HUES48 (cell line): ENCODE data around the gene XYLT1.

Experiments used
- H3K27ac ChIP-seq: one replicate; pipeline ENCODE4 v1.7.0; 2013; ENCODE audit warnings: low read depth, low read length, inconsistent platforms
- H3K27me3 ChIP-seq: 2 replicates; pipeline ENCODE4 v1.6.1; 2013; ENCODE audit warnings: mild to moderate bottlenecking, low read length; ENCODE audit not compliant: control insufficient read depth, insufficient read depth
- H3K36me3 ChIP-seq: 2 replicates; pipeline ENCODE4 v1.6.1; 2013; ENCODE audit warnings: low read length; ENCODE audit not compliant: control insufficient read depth, insufficient read depth
- H3K4me1 ChIP-seq: 2 replicates; pipeline ENCODE4 v1.6.1; 2013; ENCODE audit warnings: mild to moderate bottlenecking, low read length; ENCODE audit not compliant: control insufficient read depth, insufficient read depth
- H3K4me3 ChIP-seq: 2 replicates; pipeline ENCODE4 v1.5.1; 2013; ENCODE audit warnings: mild to moderate bottlenecking, low read depth, low read length
- H3K9ac ChIP-seq: 2 replicates; pipeline ENCODE4 v1.6.1; 2013; ENCODE audit warnings: mild to moderate bottlenecking, low read depth, low read length, moderate library complexity
- H3K9me3 ChIP-seq: 2 replicates; pipeline ENCODE4 v1.6.1; 2013; ENCODE audit warnings: low read length; ENCODE audit not compliant: control insufficient read depth, insufficient read depth

XYLT1 gene

DNA sequence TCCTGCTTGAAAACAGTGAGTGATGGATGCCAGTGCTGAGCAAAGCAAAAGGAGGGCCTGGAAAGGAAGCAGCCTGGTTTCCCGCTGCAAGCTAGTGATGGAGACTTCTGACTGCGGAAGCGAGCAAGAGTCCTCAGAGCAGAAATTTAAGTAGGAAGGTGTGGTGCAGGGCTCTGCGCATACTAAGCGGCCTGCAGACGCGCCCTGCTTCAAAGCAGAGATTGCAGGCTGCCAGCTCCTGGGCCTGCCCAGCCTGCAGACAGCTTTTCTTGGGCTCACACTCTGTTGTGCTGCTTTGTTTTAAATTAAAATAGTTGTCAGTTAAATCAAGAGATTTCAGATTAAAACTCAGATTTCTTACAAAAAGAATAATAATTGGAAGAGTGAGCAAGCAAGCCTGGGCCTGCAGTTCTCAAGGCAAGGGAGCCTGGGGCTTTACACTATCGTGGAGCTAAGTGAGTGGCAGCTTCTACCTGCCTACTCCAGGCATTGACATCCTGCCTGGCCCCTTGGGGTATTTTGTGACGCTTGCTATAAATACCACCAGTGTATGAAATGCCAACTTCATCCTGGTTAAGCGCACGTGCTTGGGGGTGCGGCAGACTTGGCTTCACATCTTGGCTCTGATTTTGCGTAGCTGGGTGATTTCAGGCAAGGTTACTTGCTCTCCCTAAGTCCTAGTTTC is 237.3 kb downstream of the XYLT1 start:
- Histone ChIP-seq H3K4me3 (no peak overlapping the region), H3K9ac (no peak overlapping the region), H3K9me3 (no peaks in the 10 kb centered on the region), H3K36me3 (no peaks in the 10 kb centered on the region), H3K4me1 (no peaks in the 10 kb centered on the region), H3K27me3 (no peaks in the 10 kb centered on the region), H3K27ac (no peak overlapping the region)

DNA sequence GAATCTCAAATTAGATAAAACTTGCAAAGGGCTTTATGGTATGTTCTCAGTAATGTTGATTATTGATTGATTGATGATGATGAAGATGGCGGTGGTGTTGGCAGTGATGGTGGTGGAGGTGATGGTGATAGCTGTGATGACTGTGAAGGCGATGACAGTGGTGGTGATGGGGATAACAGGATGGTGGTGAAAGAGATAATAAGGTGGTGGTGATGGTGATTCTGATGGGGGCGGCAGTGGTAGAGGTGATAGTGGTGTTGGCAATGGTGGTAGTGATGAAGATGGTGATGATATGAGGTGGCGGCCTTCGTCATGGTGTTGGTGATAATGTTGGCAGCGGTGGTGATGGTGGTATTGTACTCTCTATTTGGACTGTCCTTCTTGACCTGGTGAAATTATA is 238.3 kb downstream of the XYLT1 start:
- H3K4me1 ChIP-seq: no peaks in the 10 kb centered on the region
- no peak overlapping the region for H3K4me3 ChIP-seq
- H3K27ac ChIP-seq: no peak overlapping the region
- H3K36me3 ChIP-seq: no peaks in the 10 kb centered on the region
- H3K27me3 ChIP-seq: no peaks in the 10 kb centered on the region
- no peaks in the 10 kb centered on the region for H3K9me3 ChIP-seq
- no peak overlapping the region for H3K9ac ChIP-seq

DNA sequence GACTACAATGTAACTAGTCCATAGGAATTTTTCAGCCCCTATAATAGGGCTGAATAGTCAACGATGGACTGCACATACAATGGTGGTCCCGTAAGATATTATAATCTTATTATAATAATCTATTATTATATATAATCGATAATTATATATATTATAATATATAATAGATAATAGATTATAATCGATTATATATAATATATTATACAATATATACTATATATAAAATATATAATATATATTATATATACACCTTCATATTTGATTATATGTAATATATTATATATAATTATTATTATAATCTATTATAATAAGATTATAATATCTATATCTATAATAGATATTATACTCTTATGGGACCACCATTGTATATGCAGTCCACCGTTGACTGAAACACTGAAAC is 238.8 kb downstream of the XYLT1 start:
- H3K9me3 ChIP-seq: no peaks in the 10 kb centered on the region
- H3K9ac ChIP-seq: no peak overlapping the region
- no peaks in the 10 kb centered on the region for H3K36me3 ChIP-seq
- H3K4me1 ChIP-seq: no peaks in the 10 kb centered on the region
- no peaks in the 10 kb centered on the region for H3K27me3 ChIP-seq
- H3K4me3 ChIP-seq: no peak overlapping the region
- no peak overlapping the region for H3K27ac ChIP-seq

DNA sequence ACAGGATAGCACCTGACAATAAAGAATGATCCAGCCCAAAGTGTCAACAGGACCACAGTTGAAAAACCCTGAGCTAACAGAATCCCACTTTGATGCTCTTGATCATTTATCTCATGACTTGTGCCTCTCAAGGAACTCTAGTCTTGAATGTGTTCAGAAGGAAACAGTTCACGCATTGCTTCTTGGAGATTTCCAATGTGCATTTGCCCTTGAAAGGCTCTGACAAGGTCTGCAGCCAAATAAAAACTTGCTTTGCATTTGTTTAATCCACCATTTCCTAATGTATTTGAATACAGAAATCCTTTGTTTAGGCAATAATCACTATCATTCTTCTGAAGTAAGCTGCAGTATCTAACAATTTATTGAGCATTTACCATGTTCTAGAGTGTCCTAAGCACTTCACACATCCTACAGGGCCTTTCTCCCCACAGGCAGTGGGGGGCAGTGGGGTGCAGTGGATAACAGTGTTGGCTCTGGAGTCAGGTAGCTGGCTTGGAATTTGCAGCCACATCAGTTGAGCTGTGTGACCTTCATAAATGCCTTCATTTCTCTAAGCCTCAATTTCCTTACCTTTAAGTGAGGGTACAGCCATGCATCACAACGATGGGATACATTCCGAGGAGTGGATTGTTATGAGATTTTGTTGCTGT is 239.7 kb downstream of the XYLT1 start:
- H3K4me1 ChIP-seq: no peaks in the 10 kb centered on the region
- no peaks in the 10 kb centered on the region for H3K27me3 ChIP-seq
- no peaks in the 10 kb centered on the region for H3K36me3 ChIP-seq

DNA sequence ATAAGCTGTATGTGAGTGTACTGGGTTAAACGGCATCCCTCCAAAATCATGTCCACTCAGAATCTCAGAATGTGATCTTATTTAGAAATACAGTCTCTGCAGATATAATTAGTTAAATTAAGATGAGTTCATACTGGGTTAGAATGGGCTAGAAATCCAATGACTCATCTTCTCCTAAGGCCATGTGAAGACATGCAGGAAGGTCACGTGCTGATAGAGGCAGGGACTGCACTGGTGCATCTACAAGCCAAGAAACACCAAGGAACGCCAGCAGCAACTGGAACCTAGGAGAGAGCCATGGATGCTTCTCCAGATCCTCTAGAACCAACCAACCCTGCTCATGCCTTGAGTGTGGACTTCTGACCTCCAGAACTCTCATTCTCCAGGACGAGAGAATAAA is 241.0 kb downstream of the XYLT1 start:
- Histone ChIP-seq H3K27ac (no peak overlapping the region), H3K4me1 (no peaks in the 10 kb centered on the region), H3K9me3 (no peaks in the 10 kb centered on the region), H3K36me3 (no peaks in the 10 kb centered on the region), H3K4me3 (no peak overlapping the region), H3K27me3 (no peaks in the 10 kb centered on the region), H3K9ac (no peak overlapping the region)

More for the DNA sequence above, 239.7 kb downstream of the XYLT1 start:
- no peak overlapping the region for H3K27ac ChIP-seq
- H3K9me3 ChIP-seq: no peaks in the 10 kb centered on the region
- H3K4me3 ChIP-seq: no peak overlapping the region
- no peak overlapping the region for H3K9ac ChIP-seq

DNA sequence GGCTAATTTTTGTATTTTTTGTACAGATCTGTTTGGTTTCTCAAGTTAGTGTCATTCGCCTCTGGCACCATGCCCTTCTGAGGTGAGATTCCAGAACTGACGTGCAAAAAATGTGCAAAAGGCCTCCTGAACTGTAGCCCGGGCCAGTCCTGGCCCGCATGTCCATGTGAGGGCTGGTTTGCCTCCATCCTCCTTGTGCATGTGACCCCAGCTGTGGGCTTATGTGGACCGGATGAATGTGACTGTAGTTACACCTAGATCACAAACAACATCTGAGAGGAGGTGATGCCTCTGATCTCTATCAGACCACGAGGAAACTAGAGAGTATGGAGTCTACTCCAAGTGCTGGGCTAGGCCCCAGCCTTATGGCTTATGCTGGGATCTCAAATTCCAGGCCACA is 241.6 kb downstream of the XYLT1 start:
- H3K27ac ChIP-seq: no peak overlapping the region
- H3K4me3 ChIP-seq: no peak overlapping the region
- H3K4me1 ChIP-seq: no peaks in the 10 kb centered on the region
- H3K36me3 ChIP-seq: no peaks in the 10 kb centered on the region
- H3K9ac ChIP-seq: no peak overlapping the region
- no peaks in the 10 kb centered on the region for H3K9me3 ChIP-seq
- H3K27me3 ChIP-seq: no peaks in the 10 kb centered on the region

DNA sequence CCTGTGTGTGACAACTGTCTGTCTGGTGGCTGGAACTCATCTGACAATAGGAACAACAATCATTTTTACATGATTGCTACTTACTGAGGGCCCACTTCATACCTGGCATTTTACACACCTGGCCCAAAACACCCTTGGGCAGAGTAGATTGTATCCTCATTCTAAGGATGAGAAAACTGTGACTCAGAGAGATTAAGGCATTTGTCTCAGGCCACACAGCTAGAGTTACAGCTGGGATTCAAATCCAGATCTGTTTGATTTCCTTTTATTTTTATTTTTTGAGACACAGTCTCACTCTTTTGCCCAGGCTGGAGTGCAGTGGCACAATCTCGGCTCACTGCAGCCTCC is 242.1 kb downstream of the XYLT1 start:
- H3K4me1 ChIP-seq: no peaks in the 10 kb centered on the region
- H3K36me3 ChIP-seq: no peaks in the 10 kb centered on the region
- H3K9ac ChIP-seq: no peak overlapping the region
- no peaks in the 10 kb centered on the region for H3K9me3 ChIP-seq
- H3K27ac ChIP-seq: no peak overlapping the region
- H3K4me3 ChIP-seq: no peak overlapping the region
- no peaks in the 10 kb centered on the region for H3K27me3 ChIP-seq

DNA sequence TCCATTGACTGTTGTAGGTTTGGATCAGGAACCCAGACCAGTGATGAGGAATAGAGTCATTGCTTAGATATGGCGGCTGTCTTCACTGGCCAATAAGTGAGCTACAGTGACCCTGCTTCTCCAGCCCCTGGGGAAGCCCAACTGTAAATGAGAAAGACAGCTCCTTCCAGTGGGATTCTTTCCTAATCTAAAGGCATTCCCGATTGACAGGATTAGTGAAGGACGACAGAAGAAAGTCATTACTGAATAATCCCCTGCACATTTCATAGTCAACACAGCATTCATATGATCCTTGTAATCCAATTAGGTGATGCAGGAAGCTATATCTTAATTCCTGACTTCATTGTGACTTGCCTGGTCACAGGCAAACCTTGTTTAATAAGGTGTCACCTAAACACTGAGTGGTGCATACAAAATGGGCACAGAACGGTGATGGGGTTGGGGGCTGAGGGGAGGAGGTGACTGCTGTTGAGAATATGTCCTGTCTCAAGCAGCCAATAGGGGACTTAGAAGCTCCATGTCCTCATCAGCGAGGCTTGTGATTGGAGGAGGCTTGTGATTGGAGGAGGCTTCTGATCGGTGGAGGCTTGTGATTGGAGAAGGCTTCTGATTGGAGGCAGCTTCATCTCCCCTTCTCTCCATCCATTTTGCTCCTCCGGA is 242.6 kb downstream of the XYLT1 start:
- Histone ChIP-seq H3K36me3 (no peaks in the 10 kb centered on the region), H3K9me3 (no peaks in the 10 kb centered on the region), H3K4me3 (no peak overlapping the region), H3K27ac (no peak overlapping the region), H3K9ac (no peak overlapping the region), H3K27me3 (no peaks in the 10 kb centered on the region), H3K4me1 (peaks cover 3% of the 10 kb centered on the region)

DNA sequence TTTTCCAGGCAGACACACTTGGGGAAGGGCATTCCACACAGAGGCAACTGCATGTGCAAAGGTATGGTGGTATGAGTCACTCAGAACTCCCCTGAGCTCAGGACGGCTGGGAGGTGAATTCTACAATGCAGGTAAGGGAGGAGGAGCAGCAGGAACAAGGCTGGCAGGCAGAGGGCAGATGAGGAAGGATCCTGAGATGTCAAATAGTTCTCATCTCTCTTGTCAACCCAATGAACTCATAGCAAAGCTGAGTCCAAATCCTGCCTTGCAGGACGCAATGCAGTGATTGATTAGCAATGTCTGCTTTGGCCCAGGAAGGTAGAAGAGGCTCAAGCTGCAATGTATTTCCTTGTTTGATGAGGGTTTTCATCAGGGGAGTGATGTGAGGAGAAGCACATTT is 243.5 kb downstream of the XYLT1 start:
- Histone ChIP-seq H3K9ac (no peak overlapping the region), H3K27ac (no peak overlapping the region), H3K9me3 (no peaks in the 10 kb centered on the region), H3K4me1 (peaks cover 8% of the 10 kb centered on the region), H3K36me3 (no peaks in the 10 kb centered on the region), H3K27me3 (no peaks in the 10 kb centered on the region), H3K4me3 (no peak overlapping the region)

DNA sequence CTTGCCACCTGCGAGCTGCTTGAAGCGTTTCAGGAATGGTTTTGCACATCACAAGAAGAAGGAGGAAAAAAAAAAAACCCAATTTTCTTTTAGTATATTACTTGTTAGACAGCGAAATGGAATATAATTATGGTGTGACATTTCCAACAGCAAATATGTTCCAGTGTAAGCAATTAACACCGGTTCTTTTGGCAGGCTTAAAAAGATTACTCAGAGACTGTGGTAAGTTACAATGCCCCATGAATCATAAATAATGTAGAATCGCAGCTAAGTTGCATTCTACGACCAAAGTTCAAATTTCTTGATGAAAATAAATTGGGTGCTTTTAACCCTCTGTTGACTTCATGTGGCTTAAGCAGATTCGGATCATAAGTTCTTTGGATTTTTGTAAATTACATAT is 245.2 kb downstream of the XYLT1 start:
- Histone ChIP-seq H3K4me1 (peaks cover 8% of the 10 kb centered on the region), H3K9me3 (no peaks in the 10 kb centered on the region), H3K27ac (no peak overlapping the region)

DNA sequence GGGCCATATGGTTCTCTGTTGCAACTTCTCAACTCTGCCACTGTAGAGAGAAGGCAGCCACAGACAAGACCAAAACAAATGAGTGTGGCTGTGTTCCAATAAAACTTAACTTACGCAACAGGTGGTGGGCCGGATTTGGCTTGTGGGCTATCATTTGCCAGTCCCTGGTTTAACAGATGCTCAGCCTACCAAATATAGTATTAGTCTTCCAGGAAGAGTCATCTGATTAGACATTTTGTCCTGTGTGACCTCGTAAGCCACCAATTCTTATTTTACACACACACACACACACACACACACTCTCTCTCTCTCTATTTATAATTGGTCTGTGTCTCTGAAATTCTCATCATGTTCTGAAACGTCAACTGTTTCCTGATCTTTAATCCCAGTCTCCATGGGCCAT is 245.9 kb downstream of the XYLT1 start:
- no peak overlapping the region for H3K9ac ChIP-seq
- no peaks in the 10 kb centered on the region for H3K36me3 ChIP-seq
- H3K4me1 ChIP-seq: peaks cover 8% of the 10 kb centered on the region
- no peaks in the 10 kb centered on the region for H3K9me3 ChIP-seq
- H3K27ac ChIP-seq: no peak overlapping the region
- no peaks in the 10 kb centered on the region for H3K27me3 ChIP-seq
- H3K4me3 ChIP-seq: no peak overlapping the region

More for the DNA sequence above, 245.2 kb downstream of the XYLT1 start:
- H3K9ac ChIP-seq: no peak overlapping the region
- H3K4me3 ChIP-seq: no peak overlapping the region
- no peaks in the 10 kb centered on the region for H3K36me3 ChIP-seq
- H3K27me3 ChIP-seq: no peaks in the 10 kb centered on the region
